ENCODE results near the gene FBXO27. TPM values are rescaled to one million over a fixed set of nuclear protein-coding genes. Genes with fewer than 3 reads are reported as not detected.

Gene FBXO27
- total and polyA plus RNA-seq, 7 donors, result 0.03 to 10.7 (median 0.77) TPM

GRCh38 chr19:39047073-39047472 lies 14.7 kb upstream of the FBXO27 start:
- H3K4me1 ChIP-seq, result no peaks in the 10 kb centered on the region

GRCh38 chr19:39046037-39046821 lies 13.9 kb upstream of the FBXO27 start:
- no peak for DNase-seq
- no peak overlapping the region for H3K27ac ChIP-seq
- H3K36me3 ChIP-seq (ENCODE audit: insufficient read depth in 1 of 2, low read depth in 1 of 2), result no peaks in the 10 kb centered on the region
- TF ChIP-seq CTCF (IDR thresholded peaks at IDR 0.05), result no peak
- intact Hi-C loops (cut with DNase I), result no loop called here
- H3K27me3 ChIP-seq (ENCODE audit: insufficient read depth in 3 of 3, low read length in 2 of 3), result no peaks in the 10 kb centered on the region
- no peaks in the 10 kb centered on the region for H3K4me1 ChIP-seq
- H3K4me3 ChIP-seq, result no peak overlapping the region
- no peaks in the 10 kb centered on the region for H3K9me3 ChIP-seq
- no peak for ATAC-seq
- WGBS, 3 donors, result 67 to 69% (median 69%) methylated on average over 7 of the region's 7 CpGs

More at GRCh38 chr19:39047073-39047472, 14.7 kb upstream of the FBXO27 start:
- WGBS, 3 donors, result 40 to 84% (median 67%) methylated on average over 2 of the region's 2 CpGs
- TF ChIP-seq CTCF (IDR thresholded peaks at IDR 0.05), result no peak
- H3K27me3 ChIP-seq (ENCODE audit: insufficient read depth in 3 of 3, low read length in 2 of 3), result peaks cover 0 to 1% (median 0%) of the 10 kb centered on the region in 3 donors
- no peaks in the 10 kb centered on the region for H3K9me3 ChIP-seq
- intact Hi-C loops (cut with DNase I), result no loop called here
- no peak overlapping the region for H3K4me3 ChIP-seq
- no peak for ATAC-seq
- no peak for DNase-seq
- H3K36me3 ChIP-seq (ENCODE audit: insufficient read depth in 1 of 2, low read depth in 1 of 2), result no peaks in the 10 kb centered on the region
- no peak overlapping the region for H3K27ac ChIP-seq

DNA sequence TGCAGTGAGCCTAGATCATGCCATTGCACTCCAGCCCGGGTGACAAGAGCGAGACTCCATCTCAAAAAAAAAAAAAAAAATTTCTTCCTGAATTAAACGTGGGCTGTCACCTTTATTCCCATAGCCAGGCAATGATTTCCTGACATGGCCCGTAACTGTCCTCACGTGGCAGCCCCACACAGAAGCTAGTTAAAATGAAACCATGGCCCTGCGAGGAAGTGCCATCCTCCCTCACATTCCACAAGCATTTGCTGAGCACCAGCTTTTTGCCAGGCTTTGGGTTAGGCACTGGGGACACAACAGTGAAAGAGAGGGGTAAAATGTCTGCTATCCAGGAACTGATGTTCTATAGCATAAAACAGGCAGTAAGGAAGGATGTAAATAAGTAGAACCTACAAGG lies 13.2 kb upstream of the FBXO27 start:
- Histone ChIP-seq H3K27ac (no peak overlapping the region), H3K9me3 (no peaks in the 10 kb centered on the region), H3K4me3 (no peak overlapping the region), H3K4me1 (no peaks in the 10 kb centered on the region), H3K36me3 (ENCODE audit: insufficient read depth in 1 of 2, low read depth in 1 of 2) (no peaks in the 10 kb centered on the region), H3K27me3 (ENCODE audit: insufficient read depth in 3 of 3, low read length in 2 of 3) (no peaks in the 10 kb centered on the region)
- intact Hi-C loops (cut with DNase I), result no loop called here
- TF ChIP-seq CTCF (IDR thresholded peaks at IDR 0.05), result no peak
- 68 to 81% (median 71%) methylated on average over 6 of the region's 6 CpGs for WGBS, 3 donors
- ATAC-seq (no peak), DNase-seq (no peak)

DNA sequence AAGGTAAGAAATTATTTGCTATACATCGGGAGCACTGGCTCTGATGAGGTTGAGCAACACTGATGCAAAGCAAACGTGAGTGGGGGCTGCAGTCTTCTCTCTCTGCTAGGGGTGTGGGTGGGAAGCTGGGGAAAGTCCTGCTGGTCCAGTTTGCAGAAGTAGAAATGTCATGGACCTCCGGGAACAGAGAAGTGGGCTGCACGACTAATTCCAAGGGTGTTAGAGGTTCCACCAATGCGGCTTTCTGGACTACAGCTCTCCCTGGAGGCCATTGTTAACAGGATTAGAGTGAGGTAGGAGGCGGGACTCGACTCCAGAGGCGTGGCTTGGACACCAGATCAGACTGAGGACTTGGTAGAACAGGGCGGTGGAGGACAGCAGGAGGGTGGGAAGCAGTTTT lies 5.7 kb upstream of the FBXO27 start:
- H3K27me3 ChIP-seq (ENCODE audit: insufficient read depth in 3 of 3, low read length in 2 of 3), result peaks cover 0 to 15% (median 3%) of the 10 kb centered on the region in 3 donors
- intact Hi-C loops (cut with DNase I), result no loop called here
- H3K36me3 ChIP-seq (ENCODE audit: insufficient read depth in 1 of 2, low read depth in 1 of 2), result no peaks in the 10 kb centered on the region
- H3K4me3 ChIP-seq, result no peak overlapping the region
- WGBS, 3 donors, result 12 to 16% (median 13%) methylated on average over 9 of the region's 9 CpGs
- H3K27ac ChIP-seq, result no peak overlapping the region
- no peaks in the 10 kb centered on the region for H3K9me3 ChIP-seq
- H3K4me1 ChIP-seq, result no peaks in the 10 kb centered on the region
- no peak for ATAC-seq
- TF ChIP-seq CTCF (IDR thresholded peaks at IDR 0.05), result no peak
- DNase-seq, result no peak

DNA sequence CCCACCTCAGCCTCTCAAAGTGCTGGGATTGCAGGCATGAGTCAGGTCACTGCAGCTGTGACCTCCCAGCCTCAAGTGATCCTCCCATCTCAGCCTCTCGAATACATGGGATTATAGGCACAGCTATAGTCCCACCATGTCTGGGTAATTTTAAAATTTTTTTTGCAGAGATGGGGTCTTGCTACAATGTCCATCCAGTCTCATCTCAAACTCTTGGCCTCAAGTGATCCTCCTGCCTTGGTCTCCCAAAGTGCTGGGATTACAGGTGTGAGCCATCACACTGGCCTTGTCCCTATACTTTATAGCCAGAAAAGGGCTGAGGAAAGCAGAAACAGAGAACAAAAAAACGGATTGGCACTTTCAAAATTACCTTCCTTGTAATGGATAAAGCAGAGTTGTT lies 4.8 kb upstream of the FBXO27 start:
- DNase-seq, result no peak
- Histone ChIP-seq H3K4me3 (no peak overlapping the region), H3K27me3 (ENCODE audit: insufficient read depth in 3 of 3, low read length in 2 of 3) (peaks cover 0 to 22% (median 7%) of the 10 kb centered on the region in 3 donors), H3K27ac (no peak overlapping the region), H3K36me3 (ENCODE audit: insufficient read depth in 1 of 2, low read depth in 1 of 2) (no peaks in the 10 kb centered on the region), H3K9me3 (no peaks in the 10 kb centered on the region), H3K4me1 (no peaks in the 10 kb centered on the region)
- 45 to 51% (median 49%) methylated on average over 2 of the region's 2 CpGs for WGBS, 3 donors
- no peak for ATAC-seq
- intact Hi-C loops (cut with DNase I), result no loop called here
- TF ChIP-seq CTCF (IDR thresholded peaks at IDR 0.05), result no peak
